ENCODE results near the gene ERMN. TPM values are rescaled to one million over a fixed set of nuclear protein-coding genes. Genes with fewer than 3 reads are reported as not detected.
"Not testable (repeated sequence)": the region's sequence is repeated elsewhere in the genome, so short reads cannot be mapped to it uniquely, and the experiment has no call there.

ERMN gene
- 1.4 and 2.7 TPM in 2 replicates for total RNA-seq

GRCh38 chr2:157325786-157326185, at the start of gene ERMN:
Gene ERMN (minus strand): TSS chr2:157325824. CDS start chr2:157325642, 182 bp downstream.
- Histone ChIP-seq H3K9me3 (ENCODE audit: low read depth, low read length) (no peaks in the 10 kb centered on the region), H3K4me2 (ENCODE audit: insufficient read depth, low read length) (no peak within 1 kb of the TSS), H3K27ac (ENCODE audit: low read depth, low read length) (no peak within 1 kb of the TSS), H3K4me3 (ENCODE audit: insufficient read depth, low read length) (no peak within 1 kb of the TSS), H2AFZ (ENCODE audit: low read length) (no peak within 1 kb of the TSS), H3K4me1 (ENCODE audit: insufficient read depth, low read length) (peaks cover 26% of the 10 kb centered on the region), H3K27me3 (ENCODE audit: insufficient read depth, low read length) (no peaks in the 10 kb centered on the region), H4K20me1 (ENCODE audit: insufficient read depth, low read length) (no peaks in the 10 kb centered on the region), H3K79me2 (ENCODE audit: insufficient read depth, low read length) (no peaks in the 10 kb centered on the region), H3K36me3 (ENCODE audit: insufficient read depth, low read length) (no peaks in the 10 kb centered on the region)
- no peak for DNase-seq (ENCODE audit: insufficient read length, low spot score, missing footprints)
- TF ChIP-seq CTCF (IDR thresholded peaks at IDR 0.05; ENCODE audit: extremely low read depth, low read depth, low read length) = no peak

GRCh38 chr2:157375384-157375783, 49.8 kb upstream of the ERMN start:
- no peaks in the 10 kb centered on the region for H4K20me1 ChIP-seq (ENCODE audit: insufficient read depth, low read length)

GRCh38 chr2:157368508-157368907, 42.9 kb upstream of the ERMN start:
- not testable (repeated sequence) for H3K9me3 ChIP-seq (ENCODE audit: low read depth, low read length); H4K20me1 ChIP-seq (ENCODE audit: insufficient read depth, low read length); H3K36me3 ChIP-seq (ENCODE audit: insufficient read depth, low read length); H3K79me2 ChIP-seq (ENCODE audit: insufficient read depth, low read length); DNase-seq (ENCODE audit: insufficient read length, low spot score, missing footprints); H3K4me3 ChIP-seq (ENCODE audit: insufficient read depth, low read length); H3K27me3 ChIP-seq (ENCODE audit: insufficient read depth, low read length); H2AFZ ChIP-seq (ENCODE audit: low read length); H3K27ac ChIP-seq (ENCODE audit: low read depth, low read length); H3K4me2 ChIP-seq (ENCODE audit: insufficient read depth, low read length)
- H3K4me1 ChIP-seq (ENCODE audit: insufficient read depth, low read length) = peaks cover 10% of the 10 kb centered on the region

More at GRCh38 chr2:157375384-157375783, 49.8 kb upstream of the ERMN start:
- TF ChIP-seq CTCF (IDR thresholded peaks at IDR 0.05; ENCODE audit: extremely low read depth, low read depth, low read length) = no peak
- Histone ChIP-seq H3K27me3 (ENCODE audit: insufficient read depth, low read length) (no peaks in the 10 kb centered on the region), H3K9me3 (ENCODE audit: low read depth, low read length) (peaks cover 5% of the 10 kb centered on the region), H3K79me2 (ENCODE audit: insufficient read depth, low read length) (no peaks in the 10 kb centered on the region), H2AFZ (ENCODE audit: low read length) (no peak overlapping the region), H3K4me1 (ENCODE audit: insufficient read depth, low read length) (no peaks in the 10 kb centered on the region), H3K4me3 (ENCODE audit: insufficient read depth, low read length) (no peak overlapping the region), H3K4me2 (ENCODE audit: insufficient read depth, low read length) (no peak overlapping the region), H3K36me3 (ENCODE audit: insufficient read depth, low read length) (no peaks in the 10 kb centered on the region), H3K27ac (ENCODE audit: low read depth, low read length) (no peak overlapping the region)
- no peak for DNase-seq (ENCODE audit: insufficient read length, low spot score, missing footprints)

DNA sequence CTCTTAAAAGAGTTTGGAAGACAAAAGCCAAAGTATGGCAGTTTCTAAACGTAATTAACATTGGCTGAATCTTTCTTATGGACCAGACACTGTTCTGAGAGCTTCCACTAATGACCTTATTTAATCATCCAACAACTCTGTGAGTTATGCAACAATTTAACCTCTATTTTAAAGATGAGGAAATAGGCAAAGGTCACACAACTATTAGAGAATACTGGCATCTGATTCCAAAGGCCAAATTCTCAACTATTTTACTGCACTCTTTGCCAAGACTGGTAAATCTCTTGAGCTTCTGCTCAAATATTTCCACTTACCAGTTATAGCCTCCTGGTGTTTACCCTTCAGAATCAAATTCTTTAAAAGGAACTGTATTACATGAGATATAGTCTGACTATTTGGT, 42.1 kb upstream of the ERMN start:
- Histone ChIP-seq H3K27ac (ENCODE audit: low read depth, low read length) (no peak overlapping the region), H3K27me3 (ENCODE audit: insufficient read depth, low read length) (no peaks in the 10 kb centered on the region), H2AFZ (ENCODE audit: low read length) (no peak overlapping the region), H3K4me2 (ENCODE audit: insufficient read depth, low read length) (no peak overlapping the region), H4K20me1 (ENCODE audit: insufficient read depth, low read length) (no peaks in the 10 kb centered on the region), H3K79me2 (ENCODE audit: insufficient read depth, low read length) (no peaks in the 10 kb centered on the region), H3K4me1 (ENCODE audit: insufficient read depth, low read length) (peaks cover 11% of the 10 kb centered on the region), H3K36me3 (ENCODE audit: insufficient read depth, low read length) (no peaks in the 10 kb centered on the region), H3K9me3 (ENCODE audit: low read depth, low read length) (no peaks in the 10 kb centered on the region), H3K4me3 (ENCODE audit: insufficient read depth, low read length) (no peak overlapping the region)
- no peak for DNase-seq (ENCODE audit: insufficient read length, low spot score, missing footprints)
- TF ChIP-seq CTCF (IDR thresholded peaks at IDR 0.05; ENCODE audit: extremely low read depth, low read depth, low read length) = no peak
